ENCODE results near the gene PDZD2.
"Not testable (repeated sequence)": the region's sequence is repeated elsewhere in the genome, so short reads cannot be mapped to it uniquely, and the experiment has no call there.

PDZD2 gene

DNA sequence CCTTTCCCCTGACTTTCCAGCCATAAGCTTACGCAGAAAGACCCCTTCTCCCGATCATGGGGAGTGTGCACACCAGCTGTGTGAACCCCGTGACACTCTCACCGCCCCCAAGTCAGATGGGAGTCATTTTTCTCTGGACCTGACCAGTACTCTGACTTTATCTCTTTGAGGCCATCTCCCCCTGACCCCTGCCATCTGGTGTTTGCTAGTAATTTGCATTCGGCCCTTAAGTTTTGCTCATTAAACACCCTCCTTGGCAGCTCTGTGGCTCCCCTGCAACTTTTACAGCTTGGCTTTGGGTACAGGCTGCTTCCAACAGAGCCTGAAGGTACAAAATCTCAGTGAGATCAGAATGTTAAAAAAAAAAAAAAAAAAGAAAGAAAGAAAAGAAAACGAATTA lies 43.9 kb downstream of the PDZD2 start:
- no peak overlapping the region for H3K27ac ChIP-seq (ENCODE audit: low read depth, low read length)
- H3F3A ChIP-seq (ENCODE audit: control insufficient read depth, insufficient read depth): no peaks in the 10 kb centered on the region
- no peaks in the 10 kb centered on the region for H4K20me1 ChIP-seq (ENCODE audit: control insufficient read depth, insufficient read depth, low read depth, low read length)
- no peaks in the 10 kb centered on the region for H3K4me1 ChIP-seq (ENCODE audit: control insufficient read depth, low read length)
- no peaks in the 10 kb centered on the region for H3K36me3 ChIP-seq (ENCODE audit: control insufficient read depth, low read length)
- no peaks in the 10 kb centered on the region for H3K27me3 ChIP-seq (ENCODE audit: control insufficient read depth, low read length)
- no peak overlapping the region for H3K4me3 ChIP-seq (ENCODE audit: low read length)
- no peak for TF ChIP-seq EZH2phosphoT487 (IDR thresholded peaks at IDR 0.05; ENCODE audit: borderline replicate concordance, low read length)
- TF ChIP-seq CTCF (IDR thresholded peaks at IDR 0.05; ENCODE audit: low read depth, low read length, poor library complexity, severe bottlenecking): no peak
- H3K4me2 ChIP-seq (ENCODE audit: low read length): no peak overlapping the region
- H3K9me3 ChIP-seq (ENCODE audit: control insufficient read depth, insufficient read depth, low read length): no peaks in the 10 kb centered on the region
- H3K79me2 ChIP-seq (ENCODE audit: control insufficient read depth, low read length): no peaks in the 10 kb centered on the region
- H3K9me2 ChIP-seq (replicated peaks; ENCODE audit: control insufficient read depth, low read length): no peaks in the 10 kb centered on the region

DNA sequence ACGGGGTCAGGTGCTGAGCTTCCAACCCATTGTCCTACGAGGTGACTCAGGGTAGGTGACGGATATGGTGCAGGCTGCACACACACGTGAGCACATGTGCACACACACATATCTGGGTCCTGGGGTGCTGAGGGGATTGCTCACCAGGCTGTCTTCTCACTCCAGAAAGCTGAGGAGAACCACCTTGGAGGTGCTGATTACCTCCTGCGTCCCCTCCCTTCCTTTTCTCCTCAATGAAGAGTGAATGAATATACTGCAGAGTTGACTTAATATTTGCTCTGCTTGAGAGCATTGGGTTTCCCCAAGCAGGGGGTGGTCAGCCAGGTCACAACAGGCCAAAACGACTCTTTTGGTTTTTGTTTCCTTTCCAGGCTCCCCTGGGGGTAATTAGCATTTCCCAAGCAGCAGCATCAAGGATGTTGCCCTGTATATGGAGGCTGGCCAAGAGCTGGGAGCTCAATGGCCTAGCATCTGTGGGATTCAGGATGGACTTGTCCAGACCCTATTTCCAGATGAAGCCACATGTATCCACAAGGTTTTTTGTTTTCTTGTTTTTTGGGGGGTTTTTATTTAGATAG lies 49.7 kb downstream of the PDZD2 start:
- no peaks in the 10 kb centered on the region for H3K4me1 ChIP-seq (ENCODE audit: control insufficient read depth, low read length)
- H3K4me2 ChIP-seq (ENCODE audit: low read length): no peak overlapping the region
- H3K36me3 ChIP-seq (ENCODE audit: control insufficient read depth, low read length): no peaks in the 10 kb centered on the region
- no peaks in the 10 kb centered on the region for H3K9me2 ChIP-seq (replicated peaks; ENCODE audit: control insufficient read depth, low read length)
- no peaks in the 10 kb centered on the region for H3K79me2 ChIP-seq (ENCODE audit: control insufficient read depth, low read length)
- H4K20me1 ChIP-seq (ENCODE audit: control insufficient read depth, insufficient read depth, low read depth, low read length): no peaks in the 10 kb centered on the region
- no peak overlapping the region for H3K4me3 ChIP-seq (ENCODE audit: low read length)
- H3F3A ChIP-seq (ENCODE audit: control insufficient read depth, insufficient read depth): no peaks in the 10 kb centered on the region
- no peaks in the 10 kb centered on the region for H3K9me3 ChIP-seq (ENCODE audit: control insufficient read depth, insufficient read depth, low read length)
- H3K27me3 ChIP-seq (ENCODE audit: control insufficient read depth, low read length): no peaks in the 10 kb centered on the region
- TF ChIP-seq CTCF (IDR thresholded peaks at IDR 0.05; ENCODE audit: low read depth, low read length, poor library complexity, severe bottlenecking) (no peak), EZH2phosphoT487 (IDR thresholded peaks at IDR 0.05; ENCODE audit: borderline replicate concordance, low read length) (no peak)
- H3K27ac ChIP-seq (ENCODE audit: low read depth, low read length): no peak overlapping the region

- not testable (repeated sequence) for H3K36me3 ChIP-seq (ENCODE audit: control insufficient read depth, low read length); H3K4me2 ChIP-seq (ENCODE audit: low read length); H3K27me3 ChIP-seq (ENCODE audit: control insufficient read depth, low read length); H3K4me3 ChIP-seq (ENCODE audit: low read length); H3K4me1 ChIP-seq (ENCODE audit: control insufficient read depth, low read length); H4K20me1 ChIP-seq (ENCODE audit: control insufficient read depth, insufficient read depth, low read depth, low read length); H3K79me2 ChIP-seq (ENCODE audit: control insufficient read depth, low read length); H3K27ac ChIP-seq (ENCODE audit: low read depth, low read length); H3K9me2 ChIP-seq (replicated peaks; ENCODE audit: control insufficient read depth, low read length); H3K9me3 ChIP-seq (ENCODE audit: control insufficient read depth, insufficient read depth, low read length); H3F3A ChIP-seq (ENCODE audit: control insufficient read depth, insufficient read depth)
Measured at GRCh38 chr5:31691408-31691807, 52.5 kb downstream of the PDZD2 start.

- Histone ChIP-seq H3K27ac (ENCODE audit: low read depth, low read length) (no peak overlapping the region), H4K20me1 (ENCODE audit: control insufficient read depth, insufficient read depth, low read depth, low read length) (no peaks in the 10 kb centered on the region), H3K9me3 (ENCODE audit: control insufficient read depth, insufficient read depth, low read length) (no peaks in the 10 kb centered on the region), H3K4me2 (ENCODE audit: low read length) (no peak overlapping the region), H3K9me2 (replicated peaks; ENCODE audit: control insufficient read depth, low read length) (no peaks in the 10 kb centered on the region), H3F3A (ENCODE audit: control insufficient read depth, insufficient read depth) (no peaks in the 10 kb centered on the region), H3K4me3 (ENCODE audit: low read length) (no peak overlapping the region), H3K36me3 (ENCODE audit: control insufficient read depth, low read length) (no peaks in the 10 kb centered on the region), H3K79me2 (ENCODE audit: control insufficient read depth, low read length) (no peaks in the 10 kb centered on the region), H3K27me3 (ENCODE audit: control insufficient read depth, low read length) (no peaks in the 10 kb centered on the region), H3K4me1 (ENCODE audit: control insufficient read depth, low read length) (no peaks in the 10 kb centered on the region)
- no peak for TF ChIP-seq EZH2phosphoT487 (IDR thresholded peaks at IDR 0.05; ENCODE audit: borderline replicate concordance, low read length)
- no peak for TF ChIP-seq CTCF (IDR thresholded peaks at IDR 0.05; ENCODE audit: low read depth, low read length, poor library complexity, severe bottlenecking)
Measured at GRCh38 chr5:31692561-31693221, 53.8 kb downstream of the PDZD2 start.

All from DOHH2 (cell line).